ENCODE measurements around the gene ELANE.

Gene ELANE

GRCh38 chr19:825897-826644, 26.0 kb upstream of the ELANE start:
- no peak for TF ChIP-seq CTCF (conservative IDR thresholded peaks at IDR 0.05)
- H3K27ac ChIP-seq: no peak overlapping the region

GRCh38 chr19:827314-827709, 24.8 kb upstream of the ELANE start:
- TF ChIP-seq CTCF (conservative IDR thresholded peaks at IDR 0.05): no peak
- no peak overlapping the region for H3K27ac ChIP-seq

- H3K27ac ChIP-seq: no peak within 1 kb of the TSS
- no peak for TF ChIP-seq CTCF (conservative IDR thresholded peaks at IDR 0.05)
Observed at GRCh38 chr19:827710-828321, 24.3 kb upstream of the ELANE start, which contains the start of gene AZU1. TSS of gene AZU1 (plus strand) at chr19:827837. CDS start at chr19:827847, 10 bp downstream.

GRCh38 chr19:829129-829758, 22.9 kb upstream of the ELANE start:
- TF ChIP-seq CTCF (conservative IDR thresholded peaks at IDR 0.05): no peak
- H3K27ac ChIP-seq: no peak overlapping the region

GRCh38 chr19:831407-832369, 20.4 kb upstream of the ELANE start:
- no peak overlapping the region for H3K27ac ChIP-seq
- TF ChIP-seq CTCF (conservative IDR thresholded peaks at IDR 0.05): no peak

GRCh38 chr19:834216-834615, 17.9 kb upstream of the ELANE start:
- H3K27ac ChIP-seq: no peak overlapping the region
- no peak for TF ChIP-seq CTCF (conservative IDR thresholded peaks at IDR 0.05)

All from VCaP (cell line).